Smooth muscle cell (in vitro differentiated cells): ENCODE data around the gene DGUOK. TPM values are rescaled to one million over a fixed set of nuclear protein-coding genes. Genes with fewer than 3 reads are reported as not detected.
"Not testable (repeated sequence)": the region's sequence is repeated elsewhere in the genome, so short reads cannot be mapped to it uniquely, and the experiment has no call there.

Source experiments
- DNase-seq: peaks from one replicate; lab custom pipeline; 2025; ENCODE audit not compliant: unreplicated experiment; lab: John Stamatoyannopoulos, UW
- H2AFZ ChIP-seq: fragments of 200-600 bp; sonication (generic); 2 replicates; pipeline ENCODE4 v1.6.0; 2016; ENCODE audit warnings: antibody characterized with exemption, low read depth, mild to moderate bottlenecking
- H3F3A ChIP-seq: fragments of 200-600 bp; sonication (generic); 2 replicates; pipeline ENCODE4 v1.6.0; 2017; ENCODE audit warnings: antibody characterized with exemption, low read depth
- H3K27ac ChIP-seq: fragments of 200-600 bp; sonication (generic); 2 replicates; pipeline ENCODE4 v1.5.1; 2016; ENCODE audit warnings: low read depth, mild to moderate bottlenecking
- H3K27me3 ChIP-seq: fragments of 200-600 bp; sonication (generic); 2 replicates; pipeline ENCODE4 v1.6.1; 2016; ENCODE audit warnings: low read depth, mild to moderate bottlenecking
- H3K36me3 ChIP-seq: fragments of 200-600 bp; sonication (generic); 2 replicates; pipeline ENCODE4 v1.5.1; 2016; ENCODE audit warnings: low read depth
- H3K4me1 ChIP-seq: fragments of 200-600 bp; sonication (generic); 2 replicates; pipeline ENCODE4 v1.5.1; 2016; ENCODE audit warnings: low read depth
- H3K4me2 ChIP-seq: fragments of 200-600 bp; sonication (generic); 2 replicates; pipeline ENCODE4 v1.6.0; 2016; ENCODE audit warnings: mild to moderate bottlenecking
- H3K4me3 ChIP-seq: fragments of 200-600 bp; sonication (generic); 2 replicates; pipeline ENCODE4 v1.5.1; 2016; ENCODE audit warnings: mild to moderate bottlenecking
- H3K79me2 ChIP-seq: fragments of 200-600 bp; sonication (generic); 2 replicates; pipeline ENCODE4 v1.6.0; 2016; ENCODE audit warnings: low read depth, mild to moderate bottlenecking
- H3K9ac ChIP-seq: fragments of 200-600 bp; sonication (generic); 2 replicates; pipeline ENCODE4 v1.6.0; 2016; ENCODE audit warnings: low read depth
- H3K9me3 ChIP-seq: fragments of 200-600 bp; sonication (generic); replicated peaks from 2 replicates; pipeline ENCODE4 v1.5.1; 2016; ENCODE audit warnings: low read depth
- H4K20me1 ChIP-seq: fragments of 200-600 bp; sonication (generic); 2 replicates; pipeline ENCODE4 v1.6.0; 2016; ENCODE audit warnings: low read depth
- CTCF ChIP-seq: fragments of 200-600 bp; sonication (generic); IDR thresholded peaks from 2 replicates; pipeline ENCODE4 v1.5.1; 2017; ENCODE audit warnings: borderline replicate concordance, mild to moderate bottlenecking, antibody characterized with exemption; ENCODE audit not compliant: insufficient read depth, poor library complexity, severe bottlenecking
- WGBS: methylation state at CpG from one replicate; pipeline ENCODE4 v1.1.7; 2016; ENCODE audit warnings: low lambda C conversion rate; 5-methylcytosine and 5-hydroxymethylcytosine counted together
- polyA plus RNA-seq: library from polyadenylated mRNA; unstranded; fragments of >200 nt; fragmentation: Nextera tagmentation; extraction: Ambion mirVana; gene quantifications from 2 replicates; pipeline ENCODE4 v1.2.1, GENCODE V29; 2016
- total RNA-seq: library from RNA; depleted of rRNA; stranded (reverse); fragments of >200 nt; gene quantifications from 2 replicates; pipeline ENCODE4 v1.2.3, GENCODE V29; 2014

DGUOK gene
- total RNA-seq, result 109 and 112 TPM in 2 replicates
- polyA plus RNA-seq, result 151 and 154 TPM in 2 replicates

- 1% methylated on average over 50 of the region's 50 CpGs for WGBS
- Histone ChIP-seq H3K36me3 (no peaks in the 10 kb centered on the region), H4K20me1 (peaks cover 16% of the 10 kb centered on the region), H3K4me2 (peak within 1 kb of the TSS; percentile 91), H3K79me2 (peaks cover 47% of the 10 kb centered on the region), H3K9ac (peak within 1 kb of the TSS; percentile 97), H3K27me3 (no peaks in the 10 kb centered on the region), H3F3A (peaks cover 2% of the 10 kb centered on the region), H2AFZ (peak within 1 kb of the TSS; percentile 81), H3K4me3 (peak within 1 kb of the TSS; percentile 72), H3K9me3 (no peaks in the 10 kb centered on the region), H3K27ac (peak within 1 kb of the TSS; percentile 98), H3K4me1 (peaks cover 17% of the 10 kb centered on the region)
- no peak for TF ChIP-seq CTCF
- DNase-seq, result peak; percentile 75
Observed at GRCh38 chr2:73926493-73927327, at the start of gene DGUOK. Gene DGUOK, plus strand, starts transcription at chr2:73926880. Its CDS starts 31 bp downstream, at chr2:73926911.

GRCh38 chr2:73877071-73877802 is 49.4 kb upstream of the DGUOK start:
- no peaks in the 10 kb centered on the region for H3K4me1 ChIP-seq
- H3K9ac ChIP-seq, result no peak overlapping the region
- H3K9me3 ChIP-seq, result no peaks in the 10 kb centered on the region
- H3K36me3 ChIP-seq, result no peaks in the 10 kb centered on the region
- H3F3A ChIP-seq, result no peaks in the 10 kb centered on the region
- H3K79me2 ChIP-seq, result no peaks in the 10 kb centered on the region
- no peak overlapping the region for H2AFZ ChIP-seq
- no peak overlapping the region for H3K4me3 ChIP-seq
- no peak overlapping the region for H3K27ac ChIP-seq
- no peak for TF ChIP-seq CTCF
- no peak for DNase-seq
- H3K4me2 ChIP-seq, result no peak overlapping the region
- no peaks in the 10 kb centered on the region for H4K20me1 ChIP-seq
- 85% methylated on average over 9 of the region's 9 CpGs for WGBS
- no peaks in the 10 kb centered on the region for H3K27me3 ChIP-seq

GRCh38 chr2:73877984-73878383 is 48.7 kb upstream of the DGUOK start:
- H3K79me2 ChIP-seq, H3K9me3 ChIP-seq, H2AFZ ChIP-seq, H3K9ac ChIP-seq, H3K27ac ChIP-seq, H3K4me3 ChIP-seq, H3K27me3 ChIP-seq, DNase-seq, H3K36me3 ChIP-seq, H3F3A ChIP-seq, H3K4me1 ChIP-seq, H4K20me1 ChIP-seq, H3K4me2 ChIP-seq: not testable (repeated sequence)
- whole genome bisulfite sequencing, result 99% methylated on average over 5 of the region's 5 CpGs

GRCh38 chr2:73885406-73885805 is 41.3 kb upstream of the DGUOK start:
- Histone ChIP-seq H4K20me1 (no peaks in the 10 kb centered on the region), H3K9ac (no peak overlapping the region), H3K4me2 (no peak overlapping the region), H3F3A (no peaks in the 10 kb centered on the region), H3K4me3 (no peak overlapping the region), H3K79me2 (no peaks in the 10 kb centered on the region), H3K9me3 (no peaks in the 10 kb centered on the region), H3K4me1 (no peaks in the 10 kb centered on the region), H3K27me3 (no peaks in the 10 kb centered on the region), H3K36me3 (no peaks in the 10 kb centered on the region), H2AFZ (no peak overlapping the region), H3K27ac (no peak overlapping the region)
- WGBS, result 70% methylated on average over 2 of the region's 2 CpGs
- DNase-seq, result no peak
- TF ChIP-seq CTCF, result no peak
